Activated gamma-delta T cell (primary cell): ENCODE results near the gene C6orf136.
"Not testable (repeated sequence)": the region's sequence is repeated elsewhere in the genome, so short reads cannot be mapped to it uniquely, and the experiment has no call there.

Experiments used
- DNase-seq: peaks from one replicate; lab custom pipeline; 2025; lab: John Stamatoyannopoulos, UW
- total RNA-seq, 2 donors: gene quantifications; one replicate each; lab custom pipeline; 2026; lab: John Stamatoyannopoulos, UW

C6orf136 gene, protein sequence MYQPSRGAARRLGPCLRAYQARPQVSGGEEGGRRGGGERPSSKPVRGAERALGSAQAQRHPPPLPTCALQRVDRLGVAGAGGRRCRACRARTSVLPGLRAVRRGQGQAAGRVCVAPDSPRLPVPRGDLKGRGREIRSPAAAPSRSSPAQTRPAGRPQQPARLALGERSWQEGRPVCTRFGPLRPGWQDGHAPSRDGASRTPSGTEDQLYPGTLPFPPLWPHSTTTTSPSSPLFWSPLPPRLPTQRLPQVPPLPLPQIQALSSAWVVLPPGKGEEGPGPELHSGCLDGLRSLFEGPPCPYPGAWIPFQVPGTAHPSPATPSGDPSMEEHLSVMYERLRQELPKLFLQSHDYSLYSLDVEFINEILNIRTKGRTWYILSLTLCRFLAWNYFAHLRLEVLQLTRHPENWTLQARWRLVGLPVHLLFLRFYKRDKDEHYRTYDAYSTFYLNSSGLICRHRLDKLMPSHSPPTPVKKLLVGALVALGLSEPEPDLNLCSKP
- total RNA-seq = 14.0 to 15.3 reads per million in 2 donors

DNA sequence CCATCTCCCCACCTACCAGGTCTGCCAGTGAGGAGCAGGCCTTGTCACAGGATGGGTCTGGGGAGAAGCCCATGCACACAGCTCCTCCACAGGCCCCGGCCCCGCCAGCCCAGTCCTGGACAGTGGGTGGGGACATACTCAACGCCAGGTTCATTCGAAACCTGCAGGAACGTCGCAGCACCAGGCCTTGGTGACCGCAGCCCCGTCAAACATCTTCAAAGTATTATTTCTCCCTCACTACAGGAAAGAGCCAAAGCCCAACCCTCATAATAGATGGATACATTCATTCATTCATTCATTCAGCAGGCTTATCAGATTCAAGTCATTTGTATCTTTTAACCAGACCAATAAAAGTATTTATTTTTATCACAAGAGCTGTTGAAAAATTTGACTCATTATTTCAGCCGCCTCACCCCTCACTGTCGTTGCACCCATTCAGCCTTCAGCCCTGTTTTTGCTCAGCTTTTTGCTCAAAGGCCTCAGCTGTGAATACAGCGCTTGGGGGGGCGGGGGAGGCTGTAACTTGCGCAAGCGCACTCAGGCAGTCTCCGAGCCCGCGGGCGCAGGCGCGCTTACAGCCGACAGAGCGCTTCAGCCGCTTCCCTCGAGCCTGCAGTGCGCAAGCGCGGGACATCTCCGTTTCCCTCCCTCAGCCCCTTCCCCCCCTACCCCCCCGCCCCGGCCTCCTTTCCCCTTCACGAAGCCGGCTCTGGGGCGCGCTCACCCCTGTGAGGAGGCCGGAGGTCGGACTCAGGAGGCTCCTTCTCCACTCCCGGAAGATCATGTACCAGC, at the start of gene C6orf136:
Gene C6orf136 (plus strand): TSS at position 684 of the 792 bp plus-strand sequence. CDS start 99 bp downstream, at position 783.
- peak; percentile 90 for DNase-seq

DNA sequence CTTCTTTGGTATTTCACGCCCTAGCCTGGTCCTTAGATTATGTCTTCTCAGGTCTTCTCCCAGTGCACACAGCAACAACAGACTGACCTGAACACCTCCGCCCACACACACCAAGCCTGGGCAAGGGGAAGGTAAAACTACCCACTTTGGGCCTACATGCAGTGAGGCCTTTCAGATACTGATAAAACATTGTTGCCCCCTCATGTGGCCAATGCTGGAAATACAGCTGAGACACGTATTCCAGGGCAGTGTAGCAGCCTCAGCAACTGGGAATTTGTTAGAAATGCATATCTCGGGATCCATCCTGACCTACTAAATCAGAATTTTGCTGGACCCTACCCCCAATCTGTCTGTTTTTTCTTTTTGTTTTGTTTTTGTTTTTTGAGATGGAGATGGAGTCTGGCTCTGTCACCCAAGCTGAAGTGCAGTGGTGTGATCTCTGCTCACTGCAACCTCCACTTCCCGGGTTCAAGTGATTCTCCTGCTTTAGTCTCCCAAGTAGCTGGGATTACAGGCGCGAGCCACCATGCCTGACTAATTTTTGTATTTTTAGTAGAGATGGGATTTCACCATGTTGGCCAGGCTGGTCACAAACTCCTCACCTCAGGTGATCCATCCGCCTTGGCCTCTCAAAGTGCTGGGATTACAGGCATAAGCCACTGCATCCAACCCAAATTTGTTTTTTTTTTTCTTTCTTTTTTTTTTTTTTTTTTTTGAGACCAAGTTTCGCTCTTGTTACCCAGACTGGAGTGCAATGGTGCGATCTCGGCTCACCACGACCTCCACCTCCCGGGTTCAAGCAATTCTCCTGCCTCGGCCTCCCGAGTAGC, 49.4 kb upstream of the C6orf136 start:
- not testable (repeated sequence) for DNase-seq

DNA sequence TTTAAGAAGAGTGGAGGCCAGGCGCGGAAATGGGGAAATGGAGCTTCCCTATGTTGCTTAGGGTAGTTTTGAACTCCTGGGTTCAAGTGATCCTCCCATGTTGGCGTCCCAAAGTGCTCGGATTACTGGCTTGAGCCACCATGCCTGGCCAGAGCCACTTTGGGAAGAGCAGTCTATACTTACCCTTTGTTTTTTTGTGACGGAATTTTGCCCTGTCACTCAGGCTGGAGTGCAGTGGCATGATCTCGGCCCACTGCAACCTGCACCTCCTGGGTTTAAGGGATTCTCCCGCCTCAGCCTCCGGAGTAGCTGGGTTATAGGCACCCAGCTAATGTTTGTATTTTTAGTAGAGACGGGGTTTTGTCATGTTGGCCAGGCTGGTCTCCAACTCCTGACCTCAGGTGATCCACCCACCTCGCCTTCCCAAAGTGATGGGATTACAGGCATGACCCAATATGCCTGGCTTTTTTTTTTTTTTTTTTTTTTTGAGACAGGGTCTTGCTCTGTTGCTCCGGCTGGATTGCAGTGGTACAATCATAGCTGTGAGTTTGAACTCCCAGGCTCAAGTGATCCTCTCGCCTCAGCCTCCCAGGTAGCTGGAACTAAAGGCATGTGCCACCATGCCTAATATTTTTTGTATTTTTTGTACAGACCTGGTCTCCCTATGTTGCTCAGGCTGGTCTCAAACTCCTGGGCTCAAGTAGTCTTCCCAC, 47.9 kb upstream of the C6orf136 start:
- DNase-seq = no peak

DNA sequence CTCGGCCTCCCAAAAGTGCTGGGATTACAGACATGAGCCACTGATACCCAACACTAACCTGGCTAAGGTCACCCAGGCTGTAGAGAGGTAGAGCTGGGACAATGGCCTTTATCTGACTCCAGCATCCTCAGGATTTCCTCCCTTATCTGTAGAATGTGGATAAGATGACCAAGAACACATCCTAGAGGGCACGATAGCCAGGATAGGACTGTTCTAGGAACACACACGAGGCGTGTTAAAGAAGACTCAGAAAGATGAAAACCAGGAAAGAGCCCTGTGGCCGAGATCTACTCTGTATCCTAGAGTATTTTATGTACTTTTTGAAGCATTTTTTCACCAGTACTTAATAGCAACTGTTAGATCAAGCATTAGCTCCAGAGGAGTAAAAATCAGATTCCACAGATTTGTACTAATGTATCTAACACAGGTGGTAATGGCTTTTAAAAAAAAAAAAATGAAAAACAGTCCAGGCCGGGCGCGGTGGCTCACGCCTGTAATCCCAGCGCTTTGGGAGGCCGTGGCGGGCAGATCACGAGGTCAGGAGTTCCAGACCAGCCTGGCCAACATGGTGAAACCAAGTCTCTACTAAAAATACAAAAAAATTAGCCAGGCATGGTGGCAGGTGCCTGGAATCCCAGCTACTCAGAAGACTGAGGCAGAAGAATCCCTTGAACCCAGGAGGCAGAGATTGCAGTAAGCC, 47.2 kb upstream of the C6orf136 start:
- no peak for DNase-seq

DNA sequence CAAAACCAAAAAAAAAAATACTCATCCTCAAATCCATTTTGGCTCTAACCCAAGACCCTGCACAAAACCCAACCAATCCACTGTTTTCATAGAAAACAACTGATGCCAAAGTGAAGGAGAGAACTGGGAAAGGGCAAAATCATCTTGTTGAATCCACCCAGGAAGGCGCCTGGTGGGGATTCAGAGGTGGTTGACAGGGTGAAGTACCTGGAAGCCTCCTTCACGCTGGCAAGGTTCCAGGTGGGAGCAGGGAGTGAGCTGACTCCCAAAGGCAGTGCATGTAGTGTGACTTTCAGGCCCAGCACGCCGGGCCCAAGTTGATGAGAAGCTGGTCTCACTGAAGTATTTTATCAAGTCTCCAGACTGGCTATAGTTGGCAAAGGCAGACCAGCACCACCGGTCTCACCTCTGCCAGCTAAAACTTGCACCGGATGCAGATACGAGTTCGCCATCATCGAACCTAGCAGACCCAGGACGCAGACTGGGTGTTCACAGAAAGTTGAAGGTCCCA, 46.4 kb upstream of the C6orf136 start:
- no peak for DNase-seq

DNA sequence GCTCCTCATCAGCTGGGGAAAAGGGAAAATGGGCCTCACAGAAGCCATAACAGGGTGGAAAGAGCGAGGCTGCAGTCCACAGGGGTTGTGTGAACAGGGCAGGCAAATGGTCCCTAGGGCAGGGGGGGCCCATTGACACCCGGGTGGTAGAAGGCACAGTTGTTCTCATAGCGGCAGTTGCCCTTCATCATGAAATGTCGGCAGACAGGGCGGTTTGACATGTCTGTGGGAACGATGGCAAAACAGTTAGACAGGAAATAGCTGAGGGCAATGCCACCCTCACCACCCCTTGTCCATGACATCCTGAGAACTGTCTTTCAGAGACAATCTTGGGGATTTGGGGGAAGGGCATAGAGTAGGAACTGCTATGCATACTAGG, 45.5 kb upstream of the C6orf136 start:
- DNase-seq = no peak

DNA sequence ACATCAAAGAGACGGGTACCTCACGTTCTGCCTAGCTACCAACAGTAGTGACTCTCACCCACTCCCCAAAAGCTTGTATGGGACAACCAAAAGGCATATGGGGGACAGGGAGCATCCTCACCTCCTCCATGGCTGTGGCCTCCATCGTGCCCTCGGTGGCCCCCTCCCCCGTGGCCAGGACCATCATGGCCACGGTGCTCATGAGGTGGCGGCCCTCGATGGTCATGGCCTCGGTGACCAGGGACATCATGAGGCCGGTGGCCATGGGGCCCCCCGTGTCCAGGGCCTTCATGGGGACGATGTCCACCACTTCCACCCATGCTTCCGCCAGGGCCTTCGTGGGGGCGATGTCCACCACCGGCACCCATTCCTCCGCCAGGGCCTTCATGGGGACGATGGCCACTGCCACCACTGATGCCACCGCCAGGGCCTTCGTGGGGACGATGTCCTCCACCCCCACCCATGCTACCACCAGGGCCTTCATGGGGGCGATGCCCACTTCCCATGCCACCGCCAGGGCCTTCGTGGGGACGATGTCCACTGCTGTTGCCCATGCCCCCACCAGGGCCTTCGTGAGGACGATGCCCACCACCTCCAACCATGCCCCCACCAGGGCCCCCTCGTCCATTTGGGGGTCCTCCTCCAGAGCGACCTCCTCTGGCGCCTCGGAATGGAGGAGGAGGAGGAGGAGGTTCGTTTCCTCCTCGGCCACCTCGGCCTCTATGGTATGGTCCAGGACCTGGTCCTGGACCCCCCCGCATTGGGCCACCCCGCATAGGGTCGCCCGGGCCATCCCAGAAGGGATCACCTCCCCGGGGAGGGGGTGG, 44.9 kb upstream of the C6orf136 start:
- no peak for DNase-seq

DNA sequence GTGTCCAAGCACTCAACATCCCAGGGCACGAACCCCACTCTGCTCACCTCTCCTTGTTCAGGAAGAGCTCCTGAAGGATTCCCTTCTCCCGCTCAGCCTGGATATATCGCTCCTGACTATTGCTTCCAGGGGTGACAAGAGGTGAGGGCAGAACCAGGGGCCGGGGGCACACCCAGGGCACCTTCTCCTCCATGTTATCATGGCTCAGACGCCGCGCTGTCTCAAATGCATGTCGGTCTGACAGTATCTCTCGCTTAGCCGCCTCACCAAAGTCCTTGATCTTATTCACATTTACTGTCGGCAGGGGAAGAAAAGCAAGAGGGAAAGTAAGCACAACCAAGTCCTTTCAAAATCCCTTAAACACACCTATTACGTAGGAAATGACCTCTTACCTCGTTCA, 43.0 kb upstream of the C6orf136 start:
- DNase-seq = no peak

DNA sequence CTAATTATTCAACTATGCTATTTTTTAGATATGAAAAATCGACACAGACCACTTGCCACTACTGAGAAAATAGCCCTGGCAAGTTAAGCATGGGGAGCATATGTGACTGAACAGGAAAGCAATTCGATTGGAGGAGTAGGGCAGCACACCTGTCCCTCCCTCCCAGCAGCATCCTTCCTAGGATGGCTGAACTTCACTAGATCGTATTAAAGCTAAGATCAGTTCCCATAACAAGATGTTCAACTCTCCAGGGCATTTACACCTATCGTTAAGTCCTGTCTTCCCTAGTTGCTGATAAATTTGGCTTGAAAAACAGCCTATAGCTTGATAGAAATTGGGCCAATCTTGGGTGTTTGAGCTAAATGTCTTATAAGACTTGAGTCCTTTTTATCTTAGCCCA, 36.9 kb upstream of the C6orf136 start:
- DNase-seq = no peak

DNA sequence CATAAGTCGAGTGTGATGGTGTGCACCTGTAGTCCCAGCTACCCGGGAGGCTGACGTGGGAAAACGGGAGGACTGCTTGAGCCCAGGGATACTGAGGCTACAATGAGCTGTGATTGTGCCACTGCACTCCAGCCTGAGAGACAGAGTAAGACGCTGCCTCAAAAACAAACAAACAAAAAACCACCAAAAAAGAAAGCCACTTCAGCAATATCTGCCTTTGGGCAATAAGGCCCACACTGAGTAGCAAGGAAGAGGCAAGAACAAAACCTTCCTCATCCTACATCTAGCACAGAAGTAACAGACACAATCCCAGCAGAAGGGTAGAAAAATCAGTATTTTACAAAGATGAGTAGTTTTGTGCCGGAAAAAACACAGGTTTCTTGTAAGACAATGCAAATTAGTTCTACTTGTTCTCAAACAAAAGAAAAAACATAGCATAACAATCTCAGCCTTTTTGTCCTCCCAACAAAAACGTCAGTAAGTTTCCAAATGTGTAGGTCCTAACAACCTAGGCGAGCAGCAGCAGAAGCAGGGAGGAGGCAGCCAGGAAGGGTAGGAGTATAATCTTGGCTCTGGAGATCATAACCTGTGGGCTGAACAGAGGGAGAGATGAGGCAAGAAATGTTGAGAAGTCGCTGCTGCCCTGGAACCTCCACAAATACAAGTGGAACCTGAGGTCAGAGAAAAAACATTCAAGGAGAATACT, 35.6 kb upstream of the C6orf136 start:
- DNase-seq = no peak

DNA sequence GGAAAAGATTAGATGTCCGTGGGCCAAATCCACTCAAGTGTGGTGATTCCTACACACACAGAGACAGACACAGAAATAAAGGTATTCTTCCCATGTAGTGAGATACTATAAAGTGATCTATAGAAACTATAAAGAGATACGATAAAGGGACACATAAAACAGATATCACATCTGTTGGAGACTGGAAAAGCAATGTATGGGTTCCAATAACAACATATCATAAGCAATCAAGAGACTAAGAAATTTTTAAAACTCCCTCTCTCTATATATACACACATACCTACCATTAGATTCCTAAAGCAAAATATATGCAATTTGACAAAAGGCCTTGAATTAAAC, 35.1 kb upstream of the C6orf136 start:
- no peak for DNase-seq

DNA sequence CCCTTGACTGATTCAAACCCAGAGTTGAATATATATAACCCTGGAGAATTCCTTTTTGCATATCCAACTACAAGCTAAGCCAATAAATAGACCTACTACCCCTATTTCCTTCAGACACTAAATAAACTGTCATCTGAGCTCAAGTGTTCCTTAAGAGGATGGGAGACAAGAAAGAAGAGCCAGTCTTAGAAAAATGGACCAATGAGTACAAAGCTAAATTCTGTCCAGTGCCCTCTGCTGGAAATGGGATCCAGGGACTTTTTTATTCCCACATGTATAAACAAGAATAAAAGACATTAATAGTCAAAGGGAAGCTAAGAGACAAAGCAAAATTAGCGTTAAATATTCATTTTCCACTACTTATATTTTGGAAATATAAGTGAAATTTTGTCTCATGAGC, 34.7 kb upstream of the C6orf136 start:
- no peak for DNase-seq

DNA sequence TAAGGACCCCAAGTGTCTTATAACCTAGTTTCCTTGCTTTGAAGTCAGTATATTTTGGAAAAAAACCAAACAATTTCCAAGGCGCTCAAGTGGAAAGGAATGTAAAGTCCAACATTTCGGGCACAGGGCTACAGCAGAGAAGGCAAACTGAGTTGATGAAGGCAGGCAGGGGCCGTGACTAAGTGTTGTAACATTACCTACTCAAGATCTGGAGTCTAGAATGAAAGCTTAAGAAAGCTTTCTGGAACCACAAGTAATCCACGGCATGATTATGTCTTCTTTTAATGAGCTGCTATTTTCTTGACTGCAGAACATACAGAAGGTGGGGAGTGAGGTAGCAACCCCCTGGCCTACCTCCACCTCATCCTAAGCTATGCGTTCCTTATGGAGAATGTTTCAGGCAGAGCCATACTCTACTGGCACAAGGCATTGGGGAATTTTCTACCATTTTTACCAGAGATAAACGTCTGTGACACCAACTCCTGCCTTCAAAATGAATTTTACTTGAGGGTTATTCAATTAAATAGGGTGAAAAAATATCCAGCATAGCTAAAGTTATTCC, 34.2 kb upstream of the C6orf136 start:
- DNase-seq = no peak

DNA sequence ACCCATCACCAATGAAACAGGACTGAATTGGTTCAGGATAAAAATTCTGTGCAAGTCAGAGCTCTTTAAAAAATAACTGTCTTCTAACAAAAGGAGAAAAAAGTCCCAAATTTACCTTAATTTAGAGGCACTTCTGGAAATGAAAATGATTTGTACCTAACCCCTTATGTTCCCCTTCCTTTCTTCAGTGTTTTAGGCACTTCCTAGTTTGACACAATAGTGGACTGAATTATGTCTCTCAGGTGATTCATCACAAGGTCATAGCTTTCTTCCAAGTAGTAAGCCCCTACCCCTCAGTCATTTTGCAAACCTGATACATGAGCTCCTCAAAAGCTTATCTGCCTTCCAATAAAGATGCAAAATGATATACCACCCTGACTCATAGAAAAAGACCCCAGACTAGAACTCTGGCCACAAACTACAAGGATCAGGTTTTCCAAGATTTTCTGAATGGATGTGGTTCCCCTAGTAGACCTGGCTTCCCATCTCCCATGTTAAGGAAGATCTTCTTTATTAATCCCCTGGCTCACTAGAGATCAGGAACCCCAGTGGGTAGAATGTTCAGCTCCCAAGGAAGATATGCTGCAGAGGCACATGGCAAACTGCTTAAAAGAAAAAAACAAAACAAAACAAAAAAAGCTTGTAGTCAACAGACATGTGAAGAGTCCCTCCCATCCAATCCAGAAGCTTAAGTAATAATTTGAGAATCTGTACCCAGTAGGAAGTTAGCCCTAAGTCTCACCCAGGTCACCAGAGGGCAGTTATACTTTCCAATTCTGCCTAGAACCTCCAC, 33.5 kb upstream of the C6orf136 start:
- DNase-seq = no peak

DNA sequence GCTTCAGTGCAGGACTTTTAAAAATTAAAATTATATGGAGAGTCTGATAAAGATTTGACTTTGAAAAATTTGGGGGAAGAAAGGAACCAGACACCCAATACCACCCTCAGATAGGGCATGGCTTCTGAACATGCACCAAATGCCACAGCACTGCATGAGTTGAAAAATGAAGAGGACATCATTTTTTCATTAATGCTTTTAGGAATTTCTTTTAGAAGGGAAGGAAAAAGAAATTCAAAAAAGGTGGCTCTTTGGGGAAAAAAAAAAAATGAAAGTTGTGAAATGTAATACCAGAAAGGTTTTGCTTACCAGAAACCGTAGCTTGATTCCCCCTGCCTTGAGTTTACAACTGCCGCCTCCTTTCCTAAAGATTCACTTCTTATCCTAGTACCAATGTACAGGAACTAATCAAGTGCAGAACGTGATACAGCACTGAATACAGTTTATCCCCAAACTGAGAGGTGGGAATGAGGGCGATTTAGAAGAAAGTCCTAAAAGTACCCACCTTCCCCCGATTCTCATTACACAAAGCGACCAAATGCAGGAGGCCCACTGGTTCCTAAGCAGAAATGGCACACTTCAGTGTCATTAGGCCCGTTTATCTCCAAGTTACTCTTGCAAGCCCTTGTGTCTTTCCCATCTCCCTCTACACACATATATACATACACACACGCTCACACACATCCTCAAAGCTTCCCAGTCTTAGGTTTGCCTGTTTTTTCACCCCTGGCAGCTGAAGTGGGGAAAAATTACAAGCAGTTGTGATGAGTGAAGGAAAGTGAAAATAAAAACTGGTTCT, 32.7 kb upstream of the C6orf136 start:
- no peak for DNase-seq

DNA sequence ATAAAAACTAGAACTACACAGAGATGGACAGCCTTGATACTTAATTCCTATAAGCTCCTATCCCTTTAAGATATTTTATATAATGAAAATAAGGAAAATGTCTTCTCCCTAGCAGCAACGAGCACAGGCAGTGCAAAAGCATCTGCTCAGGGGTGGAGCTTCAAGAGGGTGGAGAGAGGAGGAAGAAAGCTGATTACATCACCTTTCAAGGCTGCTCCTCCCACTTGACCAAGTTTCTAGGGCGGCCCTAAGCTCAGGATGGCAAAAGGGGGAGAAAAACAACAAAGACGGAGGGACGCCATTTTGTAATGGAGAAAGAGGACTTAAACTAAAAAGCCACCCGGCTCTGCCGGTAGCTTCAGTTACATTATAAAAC, 32.1 kb upstream of the C6orf136 start:
- DNase-seq = no peak
